Osteoblast (primary cell): ENCODE results near the gene FBXL17. TPM values are rescaled to one million over a fixed set of nuclear protein-coding genes. Genes with fewer than 3 reads are reported as not detected.

Source experiments
- DNase-seq: peaks from one replicate; pipeline ENCODE4 v3.0.0; 2011; ENCODE audit warnings: low spot score, mixed read lengths; ENCODE audit not compliant: insufficient read length; ENCODE audit errors: missing footprints
- H2AFZ ChIP-seq: 2 replicates; pipeline ENCODE4 v1.6.0; 2011; ENCODE audit warnings: mild to moderate bottlenecking, low read length
- H3K27ac ChIP-seq: 2 replicates; pipeline ENCODE4 v1.5.1; 2011; ENCODE audit warnings: mild to moderate bottlenecking, low read depth, low read length, moderate library complexity
- H3K27me3 ChIP-seq: 2 replicates; pipeline ENCODE4 v1.6.0; 2012; ENCODE audit warnings: mild to moderate bottlenecking, control low read depth, inconsistent platforms, low read length, moderate library complexity; ENCODE audit not compliant: insufficient read depth
- H3K36me3 ChIP-seq: 2 replicates; pipeline ENCODE4 v1.5.1; 2011; ENCODE audit warnings: mild to moderate bottlenecking, low read length, control low read depth, moderate library complexity; ENCODE audit not compliant: insufficient read depth
- H3K4me1 ChIP-seq: 2 replicates; pipeline ENCODE4 v1.5.1; 2011; ENCODE audit warnings: mild to moderate bottlenecking, low read length, control low read depth, moderate library complexity; ENCODE audit not compliant: insufficient read depth
- H3K4me2 ChIP-seq: 2 replicates; pipeline ENCODE4 v1.6.0; 2011; ENCODE audit warnings: mild to moderate bottlenecking, low read length; ENCODE audit not compliant: insufficient read depth
- H3K4me3 ChIP-seq: fragments of 200-600 bp; sonication (generic); 3 replicates; pipeline ENCODE4 v1.5.1; 2012; ENCODE audit warnings: mild to moderate bottlenecking, low read length, inconsistent platforms; ENCODE audit not compliant: insufficient read depth
- H3K79me2 ChIP-seq: 2 replicates; pipeline ENCODE4 v1.6.0; 2012; ENCODE audit warnings: mild to moderate bottlenecking, low read length, control low read depth, inconsistent platforms; ENCODE audit not compliant: insufficient read depth
- H3K9me3 ChIP-seq: 2 replicates; pipeline ENCODE4 v1.5.1; 2011; ENCODE audit warnings: low read depth, low read length, control low read depth
- H4K20me1 ChIP-seq: 2 replicates; pipeline ENCODE4 v1.6.0; 2012; ENCODE audit warnings: mild to moderate bottlenecking, low read length, control low read depth; ENCODE audit not compliant: insufficient read depth
- total RNA-seq: library from RNA; depleted of rRNA; stranded (reverse); fragments of >200 nt; gene quantifications from 2 replicates; pipeline ENCODE4 v1.2.3, GENCODE V29; 2012
- TF ChIP-seq, protein P1 (sequence below): IDR thresholded peaks from 2 replicates; pipeline ENCODE4 v1.5.1; 2011; ENCODE audit warnings: mild to moderate bottlenecking, low read depth, low read length, moderate library complexity; ENCODE audit errors: extremely low read depth

Gene FBXL17
- total RNA-seq, 1 donor: 19.5 TPM

DNA sequence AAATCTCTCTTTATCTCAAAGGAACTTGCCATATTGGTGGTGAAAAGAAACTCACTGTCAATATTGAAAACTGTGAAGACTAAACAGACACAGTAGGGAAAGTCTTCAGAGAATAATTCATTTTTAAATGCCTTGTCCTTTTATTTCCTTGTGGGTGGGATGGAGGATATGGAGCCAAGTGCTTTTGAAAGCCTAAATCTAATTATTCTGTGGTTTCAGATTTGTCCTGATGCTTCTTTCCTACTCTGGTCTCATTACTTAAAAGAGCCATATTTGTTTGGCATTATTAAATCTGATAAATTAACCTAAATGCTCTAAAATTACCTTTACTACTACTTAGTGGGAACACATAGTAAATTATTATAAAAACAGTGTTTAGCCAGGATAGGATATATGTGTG is 452.8 kb downstream of the FBXL17 start:
- no peak for DNase-seq
- Histone ChIP-seq H4K20me1 (no peaks in the 10 kb centered on the region), H3K4me1 (no peaks in the 10 kb centered on the region), H3K79me2 (no peaks in the 10 kb centered on the region), H3K27ac (no peak overlapping the region), H3K4me3 (no peak overlapping the region), H3K27me3 (no peaks in the 10 kb centered on the region), H3K36me3 (no peaks in the 10 kb centered on the region), H2AFZ (no peak overlapping the region), H3K9me3 (no peaks in the 10 kb centered on the region), H3K4me2 (no peak overlapping the region)
- TF ChIP-seq, protein P1, sequence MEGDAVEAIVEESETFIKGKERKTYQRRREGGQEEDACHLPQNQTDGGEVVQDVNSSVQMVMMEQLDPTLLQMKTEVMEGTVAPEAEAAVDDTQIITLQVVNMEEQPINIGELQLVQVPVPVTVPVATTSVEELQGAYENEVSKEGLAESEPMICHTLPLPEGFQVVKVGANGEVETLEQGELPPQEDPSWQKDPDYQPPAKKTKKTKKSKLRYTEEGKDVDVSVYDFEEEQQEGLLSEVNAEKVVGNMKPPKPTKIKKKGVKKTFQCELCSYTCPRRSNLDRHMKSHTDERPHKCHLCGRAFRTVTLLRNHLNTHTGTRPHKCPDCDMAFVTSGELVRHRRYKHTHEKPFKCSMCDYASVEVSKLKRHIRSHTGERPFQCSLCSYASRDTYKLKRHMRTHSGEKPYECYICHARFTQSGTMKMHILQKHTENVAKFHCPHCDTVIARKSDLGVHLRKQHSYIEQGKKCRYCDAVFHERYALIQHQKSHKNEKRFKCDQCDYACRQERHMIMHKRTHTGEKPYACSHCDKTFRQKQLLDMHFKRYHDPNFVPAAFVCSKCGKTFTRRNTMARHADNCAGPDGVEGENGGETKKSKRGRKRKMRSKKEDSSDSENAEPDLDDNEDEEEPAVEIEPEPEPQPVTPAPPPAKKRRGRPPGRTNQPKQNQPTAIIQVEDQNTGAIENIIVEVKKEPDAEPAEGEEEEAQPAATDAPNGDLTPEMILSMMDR: no peak

- H3K27me3 ChIP-seq: no peaks in the 10 kb centered on the region
- H3K4me1 ChIP-seq: no peaks in the 10 kb centered on the region
- no peak for DNase-seq
- no peak overlapping the region for H2AFZ ChIP-seq
- H3K79me2 ChIP-seq: no peaks in the 10 kb centered on the region
- no peak overlapping the region for H3K4me2 ChIP-seq
- TF ChIP-seq, protein P1: no peak
- H4K20me1 ChIP-seq: no peaks in the 10 kb centered on the region
- H3K27ac ChIP-seq: no peak overlapping the region
- no peak overlapping the region for H3K4me3 ChIP-seq
- no peaks in the 10 kb centered on the region for H3K36me3 ChIP-seq
- H3K9me3 ChIP-seq: no peaks in the 10 kb centered on the region
Observed at GRCh38 chr5:107926121-107926520, 455.8 kb downstream of the FBXL17 start.

- no peak overlapping the region for H3K27ac ChIP-seq
- DNase-seq: no peak
- H3K36me3 ChIP-seq: no peaks in the 10 kb centered on the region
- no peak overlapping the region for H3K4me2 ChIP-seq
- TF ChIP-seq, protein P1: no peak
- H3K4me3 ChIP-seq: no peak overlapping the region
- no peaks in the 10 kb centered on the region for H3K9me3 ChIP-seq
- H3K79me2 ChIP-seq: no peaks in the 10 kb centered on the region
- no peaks in the 10 kb centered on the region for H4K20me1 ChIP-seq
- no peaks in the 10 kb centered on the region for H3K4me1 ChIP-seq
- H3K27me3 ChIP-seq: no peaks in the 10 kb centered on the region
- no peak overlapping the region for H2AFZ ChIP-seq
Observed at GRCh38 chr5:107925200-107925599, 456.7 kb downstream of the FBXL17 start.

GRCh38 chr5:107919969-107920368 is 461.9 kb downstream of the FBXL17 start:
- Histone ChIP-seq H3K4me2 (no peak overlapping the region), H2AFZ (no peak overlapping the region), H4K20me1 (no peaks in the 10 kb centered on the region), H3K79me2 (no peaks in the 10 kb centered on the region), H3K27me3 (no peaks in the 10 kb centered on the region), H3K36me3 (no peaks in the 10 kb centered on the region), H3K27ac (no peak overlapping the region), H3K9me3 (no peaks in the 10 kb centered on the region), H3K4me3 (no peak overlapping the region), H3K4me1 (peaks cover 5% of the 10 kb centered on the region)
- TF ChIP-seq, protein P1: no peak
- DNase-seq: no peak
